Neural crest cell (in vitro differentiated cells): ENCODE measurements around the gene ADCY5. TPM values are rescaled to one million over a fixed set of nuclear protein-coding genes. Genes with fewer than 3 reads are reported as not detected.

Experiments used
- DNase-seq: peaks from one replicate; pipeline ENCODE4 v3.0.0; 2021; ENCODE audit warnings: low read depth, mixed read lengths, low spot score
- H3K27ac Mint-ChIP-seq: one replicate; pipeline ENCODE4 v1.8.0; 2021; ENCODE audit warnings: mild to moderate bottlenecking, mixed read lengths; ENCODE audit not compliant: unreplicated experiment
- H3K27me3 Mint-ChIP-seq: 2 replicates; pipeline ENCODE4 v1.8.0; 2021; ENCODE audit warnings: low read depth, mild to moderate bottlenecking, mixed read lengths
- H3K36me3 Mint-ChIP-seq: 2 replicates; pipeline ENCODE4 v1.8.0; 2021; ENCODE audit warnings: low read depth, mild to moderate bottlenecking, mixed read lengths
- H3K4me1 Mint-ChIP-seq: 2 replicates; pipeline ENCODE4 v1.8.0; 2021; ENCODE audit warnings: mixed read lengths
- H3K4me3 Mint-ChIP-seq: one replicate; pipeline ENCODE4 v1.8.0; 2021; ENCODE audit warnings: mild to moderate bottlenecking, mixed read lengths
- H3K9me3 Mint-ChIP-seq: 2 replicates; pipeline ENCODE4 v1.8.0; 2021; ENCODE audit warnings: mixed read lengths
- total RNA-seq: library from RNA; stranded (reverse); gene quantifications from 2 replicates; pipeline ENCODE4 v1.2.1, GENCODE V29; 2021
- TF ChIP-seq, protein P1 (sequence below): fragments of 200-600 bp; sonication (generic); conservative IDR thresholded peaks from 2 replicates; pipeline ENCODE4 v1.5.0; 2021; ENCODE audit warnings: antibody characterized with exemption, mild to moderate bottlenecking

ADCY5 gene
- total RNA-seq, 1 donor from 2014 or later = 2.2 TPM

DNA sequence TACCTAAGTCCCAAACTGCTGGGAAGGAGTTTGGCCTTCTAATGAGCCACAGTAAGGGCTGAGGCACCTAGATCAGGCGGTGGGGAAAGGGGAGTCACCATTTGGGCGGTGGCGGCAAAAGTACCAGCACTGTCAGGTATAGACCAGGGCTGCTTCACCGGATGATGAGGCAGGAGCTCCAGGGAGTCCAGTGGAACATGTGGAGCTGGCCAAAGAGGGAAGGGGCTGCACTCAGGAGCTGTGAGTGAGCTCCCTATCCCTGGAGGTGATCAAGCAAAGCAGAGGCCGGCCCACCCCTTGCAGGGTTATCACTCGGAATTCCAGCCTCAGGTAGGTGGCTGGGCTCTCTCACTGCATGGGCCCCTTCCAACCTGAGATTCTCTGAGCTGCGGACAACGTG is 138.7 kb downstream of the ADCY5 start:
- Mint-ChIP-seq H3K9me3 (no peaks in the 10 kb centered on the region), H3K27ac (no peak overlapping the region), H3K27me3 (peaks cover 7% of the 10 kb centered on the region), H3K36me3 (no peaks in the 10 kb centered on the region), H3K4me3 (no peak overlapping the region), H3K4me1 (no peaks in the 10 kb centered on the region)
- DNase-seq = no peak
- TF ChIP-seq, protein P1, sequence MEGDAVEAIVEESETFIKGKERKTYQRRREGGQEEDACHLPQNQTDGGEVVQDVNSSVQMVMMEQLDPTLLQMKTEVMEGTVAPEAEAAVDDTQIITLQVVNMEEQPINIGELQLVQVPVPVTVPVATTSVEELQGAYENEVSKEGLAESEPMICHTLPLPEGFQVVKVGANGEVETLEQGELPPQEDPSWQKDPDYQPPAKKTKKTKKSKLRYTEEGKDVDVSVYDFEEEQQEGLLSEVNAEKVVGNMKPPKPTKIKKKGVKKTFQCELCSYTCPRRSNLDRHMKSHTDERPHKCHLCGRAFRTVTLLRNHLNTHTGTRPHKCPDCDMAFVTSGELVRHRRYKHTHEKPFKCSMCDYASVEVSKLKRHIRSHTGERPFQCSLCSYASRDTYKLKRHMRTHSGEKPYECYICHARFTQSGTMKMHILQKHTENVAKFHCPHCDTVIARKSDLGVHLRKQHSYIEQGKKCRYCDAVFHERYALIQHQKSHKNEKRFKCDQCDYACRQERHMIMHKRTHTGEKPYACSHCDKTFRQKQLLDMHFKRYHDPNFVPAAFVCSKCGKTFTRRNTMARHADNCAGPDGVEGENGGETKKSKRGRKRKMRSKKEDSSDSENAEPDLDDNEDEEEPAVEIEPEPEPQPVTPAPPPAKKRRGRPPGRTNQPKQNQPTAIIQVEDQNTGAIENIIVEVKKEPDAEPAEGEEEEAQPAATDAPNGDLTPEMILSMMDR = no peak

DNA sequence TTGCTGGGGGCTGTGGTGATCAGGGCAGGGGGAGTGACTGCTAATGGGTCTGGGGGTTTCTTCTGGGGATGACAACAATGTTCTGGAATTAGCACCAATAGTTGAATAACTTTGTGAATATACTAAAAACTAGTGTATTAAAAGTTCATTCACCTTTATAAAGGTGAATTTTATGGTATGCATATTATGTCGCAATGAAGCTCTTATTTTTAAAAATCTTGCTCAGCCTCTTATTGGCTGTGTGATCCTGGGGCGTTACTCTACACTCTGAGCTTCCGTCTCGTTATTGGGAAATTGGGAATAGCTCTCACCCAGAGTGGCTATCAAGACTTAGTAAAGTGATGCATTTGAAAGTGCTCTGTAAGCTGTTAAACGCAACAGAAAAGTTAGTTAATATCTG is 141.8 kb downstream of the ADCY5 start:
- no peak for DNase-seq

DNA sequence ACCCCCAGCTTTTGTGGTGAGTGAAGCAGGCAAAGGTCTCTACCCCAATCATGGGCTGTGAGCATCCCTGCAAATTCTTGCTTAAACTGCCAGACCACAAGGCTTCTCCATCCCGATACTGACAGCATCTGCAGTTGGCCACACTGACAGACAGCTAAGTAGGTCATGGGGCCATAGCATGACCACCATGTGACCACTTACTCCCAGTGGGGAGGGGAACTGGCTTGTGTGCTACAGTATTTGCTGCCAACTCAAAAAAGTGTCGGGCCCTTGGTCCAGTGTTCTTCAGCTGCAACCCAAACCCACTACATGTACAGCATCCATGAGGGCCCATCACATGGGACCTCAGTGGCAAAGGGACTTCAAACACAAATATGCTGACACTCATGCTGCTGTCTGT is 143.7 kb downstream of the ADCY5 start:
- H3K27ac Mint-ChIP-seq = no peak overlapping the region
- H3K36me3 Mint-ChIP-seq = no peaks in the 10 kb centered on the region
- DNase-seq = no peak
- H3K4me1 Mint-ChIP-seq = no peaks in the 10 kb centered on the region
- TF ChIP-seq, protein P1 = no peak
- no peaks in the 10 kb centered on the region for H3K27me3 Mint-ChIP-seq
- H3K9me3 Mint-ChIP-seq = no peaks in the 10 kb centered on the region
- no peak overlapping the region for H3K4me3 Mint-ChIP-seq

More for the DNA sequence above, 141.8 kb downstream of the ADCY5 start:
- H3K27ac Mint-ChIP-seq = no peak overlapping the region
- no peaks in the 10 kb centered on the region for H3K4me1 Mint-ChIP-seq
- TF ChIP-seq, protein P1 = no peak
- H3K36me3 Mint-ChIP-seq = no peaks in the 10 kb centered on the region
- no peak overlapping the region for H3K4me3 Mint-ChIP-seq
- H3K9me3 Mint-ChIP-seq = no peaks in the 10 kb centered on the region
- H3K27me3 Mint-ChIP-seq = no peaks in the 10 kb centered on the region

DNA sequence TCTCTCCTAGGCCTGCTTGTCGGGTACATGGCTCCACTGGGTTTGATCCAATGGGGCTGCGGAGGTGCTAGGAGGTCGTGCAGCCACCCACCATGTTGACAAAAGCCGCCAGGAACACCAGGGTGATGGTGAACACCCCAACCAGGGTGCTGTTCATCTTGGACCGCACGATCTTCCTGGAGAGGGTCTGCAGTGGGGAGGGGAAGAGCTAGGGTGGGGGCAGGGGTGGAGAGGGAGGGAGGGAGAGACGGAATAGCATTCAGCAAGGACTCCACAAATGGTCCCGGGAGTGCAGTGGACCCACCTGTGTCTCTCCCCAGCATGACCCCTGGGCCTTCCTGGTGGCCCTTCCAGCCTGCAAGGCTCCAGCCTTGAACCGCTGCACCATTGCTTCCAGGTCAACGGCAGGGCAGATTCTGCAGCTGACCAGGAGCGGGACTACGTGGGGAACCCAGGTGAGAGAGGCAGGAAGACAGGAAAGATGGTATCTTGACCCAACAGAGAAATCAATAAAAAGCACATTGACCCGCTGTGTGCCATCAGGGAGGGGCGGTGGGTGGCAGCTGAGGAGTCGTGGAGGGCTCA is 144.8 kb downstream of the ADCY5 start:
- Mint-ChIP-seq H3K9me3 (no peaks in the 10 kb centered on the region), H3K27me3 (no peaks in the 10 kb centered on the region), H3K4me1 (no peaks in the 10 kb centered on the region), H3K27ac (no peak overlapping the region), H3K36me3 (no peaks in the 10 kb centered on the region), H3K4me3 (no peak overlapping the region)
- DNase-seq = no peak
- TF ChIP-seq, protein P1 = no peak

DNA sequence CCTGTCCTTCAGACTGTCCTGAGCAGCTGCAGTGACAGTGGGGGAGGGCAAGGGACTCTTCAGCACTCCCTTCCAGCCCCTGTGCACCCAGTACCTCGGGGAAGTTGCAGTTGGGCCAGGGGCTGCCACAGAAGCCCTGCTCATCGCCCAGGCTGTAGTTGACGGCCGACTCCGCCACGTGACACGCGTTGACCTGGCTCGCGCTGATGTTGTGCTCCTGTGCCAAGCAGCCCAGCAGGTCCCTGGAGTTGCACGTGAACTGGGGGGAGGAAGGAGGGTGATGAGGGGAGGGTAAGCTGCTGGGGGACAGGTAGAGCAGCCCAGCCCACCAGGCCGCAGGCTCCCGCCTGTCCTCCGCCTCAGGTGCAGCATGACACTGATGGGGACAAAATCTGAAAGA is 145.9 kb downstream of the ADCY5 start:
- Mint-ChIP-seq H3K36me3 (no peaks in the 10 kb centered on the region), H3K27ac (no peak overlapping the region), H3K4me1 (no peaks in the 10 kb centered on the region), H3K9me3 (no peaks in the 10 kb centered on the region), H3K27me3 (no peaks in the 10 kb centered on the region), H3K4me3 (no peak overlapping the region)
- DNase-seq = no peak
- TF ChIP-seq, protein P1 = no peak
